Left lung (tissue), 14 donors: Measurements from ENCODE around the gene MTR. TPM values are rescaled to one million over a fixed set of nuclear protein-coding genes. Genes with fewer than 3 reads are reported as not detected.

Experiments used
- ATAC-seq: fragments of 200-7000 bp; cut with Tn5 transposase; one replicate; pipeline ENCODE4 v1.9.1; 2020; ENCODE audit warnings: moderate library complexity
- DNase-seq, 4 donors: peaks; one replicate each; pipeline ENCODE4 v3.0.0-alpha.2; 2013 to 2020
- H3K27ac ChIP-seq, 2 donors: fragments of 200-600 bp; sonication (generic) in 1 of 2; one replicate each; pipeline versions ENCODE4 v1.5.0 to v1.8.0; 2020 to 2021
- H3K27me3 ChIP-seq, 2 donors: fragments of 200-600 bp; sonication (generic) in 1 of 2; one replicate each; pipeline versions ENCODE4 v1.5.0 to v1.8.0; 2020 to 2021
- H3K36me3 ChIP-seq, 2 donors: fragments of 200-600 bp; sonication (generic) in 1 of 2; one replicate each; pipeline versions ENCODE4 v1.5.0 to v1.8.0; 2020 to 2021
- H3K4me1 ChIP-seq, 2 donors: fragments of 200-600 bp; one replicate each; pipeline ENCODE4 v1.8.0; 2021
- H3K4me3 ChIP-seq, 2 donors: fragments of 200-600 bp; sonication (generic) in 1 of 2; one replicate each; pipeline versions ENCODE4 v1.5.0 to v1.8.0; 2020 to 2021; ENCODE audit warnings: mild to moderate bottlenecking in 1 of 2
- H3K9me3 ChIP-seq, 2 donors: fragments of 200-600 bp; sonication (generic) in 1 of 2; one replicate each; pipeline versions ENCODE4 v1.5.0 to v1.8.0; 2020 to 2021
- CTCF ChIP-seq, 2 donors: fragments of 200-600 bp; sonication (generic) in 1 of 2; IDR thresholded peaks; one replicate each; pipeline versions ENCODE4 v1.5.0 to v1.8.0; 2021; ENCODE audit warnings: antibody characterized with exemption in 2 of 2
- intact Hi-C, 2 donors: fragments of 100-400 bp; cut with DNase I; formaldehyde crosslinking; loops; one replicate each; pipeline versions ENCODE4 v1.11.2 to v1.14.2; 2022
- long read RNA-seq, 12 donors: library from polyadenylated mRNA in 2 of 12; unstranded in 2 of 12; transcript quantifications; one replicate each; pipeline ENCODE4 v2.0.0 and lab custom pipeline, GENCODE V29; 2019 to 2026
- polyA plus RNA-seq, 6 donors: library from polyadenylated mRNA; unstranded; fragments of 120-200 nt; gene quantifications; one replicate each; pipeline ENCODE4 v1.2.1, GENCODE V29; 2013; ENCODE audit not compliant: insufficient read length in 6 of 6
- total RNA-seq, 2 donors: library from RNA; stranded (reverse); fragmentation: NEBNext Ultra II Directional; extraction: Animal tissue kit (Norgen Biotek cat#: 25700); gene quantifications; one replicate each; pipeline ENCODE4 v1.2.1, GENCODE V29; 2021
- donor health status: DM: no; HTN: yes; CAD: no.
- donor health status: DM: no; HTN: no; CAD: no.

The MTR gene
- total RNA-seq (10 to 100 TPM; 35.9 to 40.4 TPM), polyA plus RNA-seq (10 to 100 TPM; 39.4 to 52.2 (median 45.3) TPM)
- long read RNA-seq, donor 1, full-length matches to known transcripts, result 3 of 3 reads
- long read RNA-seq, donor 1, partial matches to known transcripts, result 0 of 3 reads
- long read RNA-seq, donor 1, other reads (novel, unspliced or antisense), result 0 of 3 reads
- long read RNA-seq, donor 2, full-length matches to known transcripts, result 1 of 1 reads
- long read RNA-seq, donor 2, partial matches to known transcripts, result 0 of 1 reads
- long read RNA-seq, donor 2, other reads (novel, unspliced or antisense), result 0 of 1 reads
- long read RNA-seq, donor 3, full-length matches to known transcripts, result 1 of 1 reads
- long read RNA-seq, donor 3, partial matches to known transcripts, result 0 of 1 reads
- long read RNA-seq, donor 3, other reads (novel, unspliced or antisense), result 0 of 1 reads
- long read RNA-seq, donor 4, partial matches to known transcripts, result 1 of 7 reads
- long read RNA-seq, donor 4, other reads (novel, unspliced or antisense), result 6 of 7 reads
- long read RNA-seq, donor 5, full-length matches to known transcripts, result 1 of 1 reads
- long read RNA-seq, donor 5, partial matches to known transcripts, result 0 of 1 reads
- long read RNA-seq, donor 5, other reads (novel, unspliced or antisense), result 0 of 1 reads
- long read RNA-seq, donor 6, full-length matches to known transcripts, result 1 of 1 reads
- long read RNA-seq, donor 6, partial matches to known transcripts, result 0 of 1 reads
- long read RNA-seq, donor 6, other reads (novel, unspliced or antisense), result 0 of 1 reads
- long read RNA-seq, donor 7, full-length matches to known transcripts, result 2 of 24 reads
- long read RNA-seq, donor 7, partial matches to known transcripts, result 22 of 24 reads
- long read RNA-seq, donor 7, other reads (novel, unspliced or antisense), result 0 of 24 reads
- long read RNA-seq, donor 8, full-length matches to known transcripts, result 4 of 4 reads
- long read RNA-seq, donor 8, partial matches to known transcripts, result 0 of 4 reads
- long read RNA-seq, donor 8, other reads (novel, unspliced or antisense), result 0 of 4 reads
- long read RNA-seq, donor 9, result 0 reads
- long read RNA-seq, donor 10, partial matches to known transcripts, result 0 of 2 reads
- long read RNA-seq, donor 10, other reads (novel, unspliced or antisense), result 2 of 2 reads
- long read RNA-seq, donor 11, result 0 reads
- long read RNA-seq, donor 12, full-length matches to known transcripts, result 6 of 13 reads
- long read RNA-seq, donor 12, partial matches to known transcripts, result 7 of 13 reads
- long read RNA-seq, donor 12, other reads (novel, unspliced or antisense), result 0 of 13 reads

- peak within 1 kb of the TSS; percentile 97 to 100 for H3K4me3 ChIP-seq
- peaks cover 0 to 11% of the 10 kb centered on the region in 2 donors for H3K27me3 ChIP-seq
- H3K36me3 ChIP-seq, result no peaks in the 10 kb centered on the region
- H3K9me3 ChIP-seq, result no peaks in the 10 kb centered on the region
- intact Hi-C loops, result no loop called here
- peaks cover 9 to 31% of the 10 kb centered on the region in 2 donors for H3K4me1 ChIP-seq
- peak; percentile 93 to 98 (median 98) for DNase-seq
- peak; percentile 99 for ATAC-seq
- H3K27ac ChIP-seq, result peak within 1 kb of the TSS; percentile 94
- TF ChIP-seq CTCF (IDR thresholded peaks at IDR 0.05), result no peak
Observed at GRCh38 chr1:236795035-236795756, at the start of gene MTR. TSS of gene MTR (plus strand) at chr1:236795292. CDS start at chr1:236795704, 412 bp downstream.

DNA sequence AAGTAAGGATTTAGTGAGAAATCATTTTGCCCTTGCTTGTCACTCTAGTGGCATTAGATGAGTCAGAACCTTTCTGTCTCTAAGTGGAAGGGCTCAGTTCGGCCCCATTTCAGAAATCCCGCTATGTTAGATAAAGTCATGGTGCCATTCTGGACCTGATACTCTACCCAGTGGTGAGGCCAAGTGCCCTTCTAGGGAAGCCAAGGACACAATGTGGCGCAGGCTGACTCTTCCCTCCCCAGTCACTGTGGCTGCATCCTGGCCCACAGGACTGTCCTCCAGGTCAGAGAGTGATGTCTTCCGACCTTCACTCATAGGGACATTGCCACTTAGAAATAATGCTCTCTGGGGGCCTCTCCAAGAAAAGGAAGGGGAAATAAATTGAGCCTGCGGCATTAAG is 48.3 kb upstream of the MTR start:
- Histone ChIP-seq H3K4me3 (no peak overlapping the region), H3K9me3 (no peaks in the 10 kb centered on the region), H3K27ac (no peak overlapping the region), H3K4me1 (no peaks in the 10 kb centered on the region), H3K36me3 (no peaks in the 10 kb centered on the region), H3K27me3 (peaks cover 0 to 8% of the 10 kb centered on the region in 2 donors)
- no peak for TF ChIP-seq CTCF (IDR thresholded peaks at IDR 0.05)
- ATAC-seq (no peak), DNase-seq (no peak)
- intact Hi-C loops, result no loop called here

- no peak for ATAC-seq
- H3K27ac ChIP-seq, result no peak overlapping the region
Observed at GRCh38 chr1:236747311-236747985, 47.6 kb upstream of the MTR start.

More at GRCh38 chr1:236747311-236747985, 47.6 kb upstream of the MTR start:
- no peaks in the 10 kb centered on the region for H3K4me1 ChIP-seq
- no peaks in the 10 kb centered on the region for H3K9me3 ChIP-seq
- no peak for DNase-seq
- H3K27me3 ChIP-seq, result peaks cover 0 to 8% of the 10 kb centered on the region in 2 donors
- intact Hi-C loops, result no loop called here
- H3K36me3 ChIP-seq, result no peaks in the 10 kb centered on the region
- no peak for TF ChIP-seq CTCF (IDR thresholded peaks at IDR 0.05)
- H3K4me3 ChIP-seq, result no peak overlapping the region
